HCT116 (cell line): ENCODE measurements around the gene BSX. TPM values are rescaled to one million over a fixed set of nuclear protein-coding genes. Genes with fewer than 3 reads are reported as not detected.

Experiments
- ATAC-seq: fragments of 200-7000 bp; cut with Tn5 transposase; 2 replicates; pipeline ENCODE4 v1.9.1; 2020; ENCODE audit warnings: mild to moderate bottlenecking, moderate library complexity
- BruUV-seq: library from RNA; stranded (reverse); fragments of 400-500 nt; replicated peaks from 2 replicates; lab custom pipeline; 2021; lab: Mats Ljungman, UMichigan
- CTCF ChIA-PET: fragments of 300-600 bp; sonication (Branson Sonifier 250); formaldehyde crosslinking; loops from one replicate; lab custom pipeline; 2021; ENCODE audit warnings: antibody characterized with exemption; lab: Charles Lee
- POLR2A ChIA-PET: fragments of 300-600, 350-600 bp; sonication (Branson Sonifier 250); formaldehyde crosslinking; loops from one replicate; lab custom pipeline; 2021; ENCODE audit warnings: antibody characterized with exemption; lab: Charles Lee
- RAD21 ChIA-PET, 2 experiments: fragments of 300-600 bp; sonication (Branson Sonifier 250); formaldehyde crosslinking; loops; one replicate each; lab custom pipeline; 2023; ENCODE audit warnings: low total read pairs in 2 of 2; ENCODE audit not compliant: uncharacterized antibody in 2 of 2, unreplicated experiment in 2 of 2, low non-redundant PET in 1 of 2; lab: Charles Lee
- DNase-seq: peaks from one replicate; pipeline ENCODE4 v3.0.0-alpha.2; 2010; ENCODE audit warnings: low read depth, low spot score
- H2AFZ ChIP-seq: fragments of 200-600 bp; shearing (Covaris generic), sonication (generic); 2 replicates; pipeline ENCODE4 v1.6.1; 2017; ENCODE audit warnings: low read depth, mixed run types, mixed read lengths, antibody characterized with exemption, low read length; ENCODE audit not compliant: poor library complexity, severe bottlenecking
- H3K27ac ChIP-seq: 2 replicates; pipeline ENCODE4 v1.5.1; 2012; ENCODE audit warnings: low read depth, low read length
- H3K27me3 ChIP-seq: fragments of 200-600 bp; sonication (generic); 2 replicates; pipeline ENCODE4 v1.6.1; 2016; ENCODE audit warnings: mixed run types, low read length, mixed read lengths; ENCODE audit not compliant: insufficient read depth
- H3K36me3 ChIP-seq, 2 experiments: fragments of 200-500 bp in 1 of 2; fragments of 200-600 bp in 1 of 2; sonication (Bioruptor generic) in 1 of 2; sonication (generic) in 1 of 2; 2 replicates each; pipeline versions ENCODE4 v1.5.1 to v1.6.1; 2014 to 2016; ENCODE audit warnings: low read length in 2 of 2, inconsistent platforms in 1 of 2, mixed read lengths in 1 of 2, mixed run types in 1 of 2; ENCODE audit not compliant: insufficient read depth in 2 of 2, control insufficient read depth in 1 of 2
- H3K4me1 ChIP-seq, 2 experiments: fragments of 200-600 bp in 1 of 2; sonication (generic) in 1 of 2; 2 replicates each; pipeline versions ENCODE4 v1.5.1 to v1.6.1; 2012 to 2017; ENCODE audit warnings: low read length in 2 of 2, inconsistent platforms in 1 of 2, mild to moderate bottlenecking in 1 of 2, mixed read lengths in 1 of 2, mixed run types in 1 of 2, moderate library complexity in 1 of 2; ENCODE audit not compliant: insufficient read depth in 2 of 2, control insufficient read depth in 1 of 2
- H3K4me2 ChIP-seq: fragments of 200-600 bp; sonication (generic); 2 replicates; pipeline ENCODE4 v1.6.1; 2017; ENCODE audit warnings: mixed run types, low read length, mixed read lengths
- H3K4me3 ChIP-seq, 2 experiments: fragments of 200-600 bp in 1 of 2; sonication (generic) in 1 of 2; replicated peaks in 1 of 2; 2 replicates each; pipeline ENCODE4 v1.5.1; 2011 to 2016; ENCODE audit warnings: low read length in 2 of 2, control low read depth in 1 of 2, low read depth in 1 of 2, mild to moderate bottlenecking in 1 of 2, mixed read lengths in 1 of 2, mixed run types in 1 of 2
- H3K79me2 ChIP-seq: fragments of 200-600 bp; sonication (generic); 2 replicates; pipeline ENCODE4 v1.6.1; 2017; ENCODE audit warnings: mild to moderate bottlenecking, mixed run types, low read length, moderate library complexity, mixed read lengths; ENCODE audit not compliant: insufficient read depth
- H3K9ac ChIP-seq: fragments of 200-600 bp; sonication (generic); 2 replicates; pipeline ENCODE4 v1.6.1; 2016; ENCODE audit warnings: low read length, mixed read lengths
- H3K9me2 ChIP-seq: fragments of 200-600 bp; sonication (generic), shearing (Covaris generic); 2 replicates; pipeline ENCODE4 v1.6.1; 2017; ENCODE audit warnings: mixed run types, mild to moderate bottlenecking, moderate library complexity; ENCODE audit not compliant: insufficient read depth
- H3K9me3 ChIP-seq, 2 experiments: fragments of 200-500 bp in 1 of 2; fragments of 200-600 bp in 1 of 2; sonication (Bioruptor generic) in 1 of 2; sonication (generic) in 1 of 2; 2 replicates each; pipeline ENCODE4 v1.6.1; 2014 to 2017; ENCODE audit warnings: low read length in 2 of 2, mixed read lengths in 2 of 2, inconsistent platforms in 1 of 2, low read depth in 1 of 2, mild to moderate bottlenecking in 1 of 2, mixed run types in 1 of 2, moderate library complexity in 1 of 2; ENCODE audit not compliant: control insufficient read depth in 1 of 2, insufficient read depth in 1 of 2
- H4K20me1 ChIP-seq: fragments of 200-600 bp; sonication (generic), shearing (Covaris generic); 2 replicates; pipeline ENCODE4 v1.6.1; 2017; ENCODE audit warnings: mixed run types, mild to moderate bottlenecking, moderate library complexity; ENCODE audit not compliant: insufficient read depth
- ELF1 ChIP-seq: IDR thresholded peaks from 2 replicates; pipeline ENCODE4 v1.6.1; 2012; ENCODE audit warnings: low read depth, borderline replicate concordance
- EZH2 ChIP-seq: fragments of 200-600 bp; sonication (generic); IDR thresholded peaks from 2 replicates; pipeline ENCODE4 v1.6.1; 2017; ENCODE audit warnings: antibody characterized with exemption, mixed run types
- POLR2A ChIP-seq: IDR thresholded peaks from 2 replicates; pipeline ENCODE4 v1.7.0; 2011; ENCODE audit warnings: borderline replicate concordance; ENCODE audit not compliant: insufficient read depth, insufficient read length; ENCODE audit errors: extremely low read depth
- SP1 ChIP-seq: IDR thresholded peaks from 2 replicates; pipeline ENCODE4 v1.6.1; 2012; ENCODE audit warnings: low read depth
- SRF ChIP-seq: IDR thresholded peaks from 2 replicates; pipeline ENCODE4 v1.6.1; 2012; ENCODE audit warnings: low read depth
- YY1 ChIP-seq: IDR thresholded peaks from 2 replicates; pipeline ENCODE4 v1.6.1; 2011; ENCODE audit warnings: low read length, low read depth, moderate library complexity, mild to moderate bottlenecking; ENCODE audit not compliant: insufficient replicate concordance; ENCODE audit errors: extremely low read depth
- intact Hi-C: fragments of 100-400 bp; cut with micrococcal nuclease; formaldehyde crosslinking; loops from 2 replicates; pipeline ENCODE4 v1.10.0; 2022
- total RNA-seq: library from RNA; stranded (reverse); gene quantifications from one replicate; pipeline ENCODE4 v1.2.1, GENCODE V29; 2021; ENCODE audit not compliant: unreplicated experiment
- TF ChIP-seq, protein P1 (sequence below), 3 experiments: fragments of 200-600 bp in 1 of 3; sonication (generic) in 1 of 3; IDR thresholded peaks in 2 of 3; conservative IDR thresholded peaks in 1 of 3; 2 replicates each; pipeline ENCODE4 v1.5.1; 2012 to 2017; ENCODE audit warnings: low read depth in 2 of 3, low read length in 2 of 3, antibody characterized with exemption in 1 of 3, borderline replicate concordance in 1 of 3, control low read depth in 1 of 3, mild to moderate bottlenecking in 1 of 3, mixed read lengths in 1 of 3, mixed run types in 1 of 3, moderate library complexity in 1 of 3; ENCODE audit not compliant: insufficient read depth in 1 of 3
- TF ChIP-seq, protein P2 (sequence below): IDR thresholded peaks from 2 replicates; pipeline ENCODE4 v1.6.1; 2012; ENCODE audit warnings: low read depth
- TF ChIP-seq, protein P3 (sequence below): IDR thresholded peaks from 2 replicates; pipeline ENCODE4 v1.6.1; 2011; ENCODE audit warnings: mild to moderate bottlenecking, low read length, moderate library complexity; ENCODE audit not compliant: insufficient replicate concordance; ENCODE audit errors: extremely low read depth

BSX gene
- total RNA-seq, 1 experiment from 2014 or later, result not detected

DNA sequence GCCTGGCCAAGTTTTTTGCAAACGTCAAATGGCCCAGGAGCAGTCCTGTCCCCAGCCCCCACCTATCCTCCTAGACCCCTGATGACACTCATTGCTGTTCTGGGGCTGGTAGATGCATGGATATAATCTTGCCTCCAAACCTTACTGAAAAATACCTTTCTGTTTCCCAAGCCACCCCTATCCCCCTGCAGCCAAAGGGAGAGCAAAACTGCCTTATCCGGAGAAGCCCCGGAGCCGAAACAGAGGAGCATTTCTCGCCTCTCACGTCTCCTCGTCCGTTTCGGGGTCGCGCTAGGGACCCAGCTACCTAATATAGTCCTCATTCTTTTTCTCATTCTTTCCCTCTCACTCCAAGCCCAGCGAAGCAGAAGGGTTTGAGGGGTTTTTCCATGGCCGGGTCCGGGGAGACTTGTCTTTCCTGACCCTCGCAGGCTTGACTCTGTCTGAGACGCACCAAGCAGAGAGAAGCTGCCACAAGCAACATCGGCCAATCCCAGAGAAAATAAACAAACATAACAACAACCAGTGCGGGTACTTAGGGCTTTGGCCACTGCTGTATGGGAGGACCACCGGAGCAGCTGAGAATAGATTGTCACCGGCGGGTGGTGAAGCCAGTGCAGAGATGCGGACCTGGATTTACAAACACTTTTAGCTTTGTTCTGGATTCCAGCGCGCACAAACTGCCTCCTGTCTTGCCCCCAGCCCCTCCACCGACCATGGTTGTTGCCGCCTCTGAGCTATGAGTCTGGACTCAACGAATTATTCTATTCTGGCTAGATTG is 1.6 kb downstream of the BSX start:
- BruUV-seq, result no TSS peak
- no peak for ATAC-seq
- no peak overlapping the region for H2AFZ ChIP-seq
- no peak for DNase-seq
- no peaks in the 10 kb centered on the region for H3K36me3 ChIP-seq
- H3K27me3 ChIP-seq, result peaks cover 52% of the 10 kb centered on the region
- no peak overlapping the region for H3K4me3 ChIP-seq
- H3K9ac ChIP-seq, result no peak overlapping the region
- no peaks in the 10 kb centered on the region for H3K79me2 ChIP-seq
- TF ChIP-seq EZH2, result no peak
- no peak for TF ChIP-seq POLR2A
- TF ChIP-seq SRF, result no peak
- TF ChIP-seq, protein P1, sequence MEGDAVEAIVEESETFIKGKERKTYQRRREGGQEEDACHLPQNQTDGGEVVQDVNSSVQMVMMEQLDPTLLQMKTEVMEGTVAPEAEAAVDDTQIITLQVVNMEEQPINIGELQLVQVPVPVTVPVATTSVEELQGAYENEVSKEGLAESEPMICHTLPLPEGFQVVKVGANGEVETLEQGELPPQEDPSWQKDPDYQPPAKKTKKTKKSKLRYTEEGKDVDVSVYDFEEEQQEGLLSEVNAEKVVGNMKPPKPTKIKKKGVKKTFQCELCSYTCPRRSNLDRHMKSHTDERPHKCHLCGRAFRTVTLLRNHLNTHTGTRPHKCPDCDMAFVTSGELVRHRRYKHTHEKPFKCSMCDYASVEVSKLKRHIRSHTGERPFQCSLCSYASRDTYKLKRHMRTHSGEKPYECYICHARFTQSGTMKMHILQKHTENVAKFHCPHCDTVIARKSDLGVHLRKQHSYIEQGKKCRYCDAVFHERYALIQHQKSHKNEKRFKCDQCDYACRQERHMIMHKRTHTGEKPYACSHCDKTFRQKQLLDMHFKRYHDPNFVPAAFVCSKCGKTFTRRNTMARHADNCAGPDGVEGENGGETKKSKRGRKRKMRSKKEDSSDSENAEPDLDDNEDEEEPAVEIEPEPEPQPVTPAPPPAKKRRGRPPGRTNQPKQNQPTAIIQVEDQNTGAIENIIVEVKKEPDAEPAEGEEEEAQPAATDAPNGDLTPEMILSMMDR (IDR thresholded peaks at IDR 0.05 in 2 of 3, conservative IDR thresholded peaks at IDR 0.05 in 1 of 3; ENCODE audit: borderline replicate concordance in 1 of 3, insufficient read depth in 1 of 3, low read depth in 2 of 3, low read length in 2 of 3), result no peak
- no peaks in the 10 kb centered on the region for H3K4me1 ChIP-seq
- no peak overlapping the region for H3K4me2 ChIP-seq
- no peaks in the 10 kb centered on the region for H3K9me3 ChIP-seq
- H3K9me2 ChIP-seq, result no peaks in the 10 kb centered on the region
- H3K27ac ChIP-seq, result no peak overlapping the region
- H4K20me1 ChIP-seq, result no peaks in the 10 kb centered on the region
- ChIA-PET CTCF (no interaction called here), POLR2A (no interaction called here), RAD21 (no interaction called here)
- intact Hi-C loops, result no loop called here

DNA sequence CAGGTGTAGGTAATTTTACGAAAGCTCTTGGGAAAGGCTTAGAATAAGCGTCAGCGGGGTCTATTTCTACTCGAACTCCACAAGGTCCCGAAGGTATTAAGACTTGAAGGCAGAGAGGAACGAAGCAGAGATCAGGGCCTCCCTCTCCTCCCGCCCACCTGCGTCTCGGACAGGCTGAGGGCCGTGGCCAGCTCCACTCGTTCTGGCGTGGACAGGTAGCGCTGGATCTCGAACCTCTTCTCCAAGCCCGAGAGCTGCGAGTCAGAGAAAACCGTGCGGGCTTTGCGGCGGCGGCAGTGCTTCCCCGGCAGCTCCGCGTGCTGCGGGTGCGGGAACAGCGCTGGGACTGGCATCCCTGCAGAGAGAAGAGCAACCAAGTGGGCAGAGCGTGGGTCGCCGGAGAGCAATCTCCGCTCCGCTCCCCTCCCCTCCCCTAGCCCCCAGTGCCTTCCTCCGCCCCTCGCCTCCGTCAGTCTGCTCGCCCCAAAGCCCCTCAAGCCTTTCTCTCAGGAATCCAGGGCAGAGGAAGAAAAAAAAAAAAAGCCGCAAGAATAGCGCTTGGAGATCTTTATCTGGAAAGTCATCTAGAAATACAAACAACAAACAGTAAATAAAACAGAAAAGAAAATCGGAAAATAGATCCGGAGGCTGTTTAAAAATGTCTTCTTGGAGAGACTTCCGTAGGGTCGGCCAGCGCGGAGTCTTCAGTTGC is 2.4 kb downstream of the BSX start:
- no TSS peak for BruUV-seq
- H3K36me3 ChIP-seq, result no peaks in the 10 kb centered on the region
- H3K4me3 ChIP-seq, result no peak overlapping the region
- ATAC-seq (no peak), DNase-seq (no peak)
- no peak overlapping the region for H3K4me2 ChIP-seq
- no peaks in the 10 kb centered on the region for H3K9me2 ChIP-seq
- no peaks in the 10 kb centered on the region for H4K20me1 ChIP-seq
- no peak overlapping the region for H3K9ac ChIP-seq
- H3K79me2 ChIP-seq, result no peaks in the 10 kb centered on the region
- no peaks in the 10 kb centered on the region for H3K9me3 ChIP-seq
- CTCF ChIA-PET, result no interaction called here
- no peaks in the 10 kb centered on the region for H3K4me1 ChIP-seq
- no peak overlapping the region for H2AFZ ChIP-seq
- RAD21 ChIA-PET, result no interaction called here
- no peak overlapping the region for H3K27ac ChIP-seq
- intact Hi-C loops, result no loop called here
- POLR2A ChIA-PET, result no interaction called here
- H3K27me3 ChIP-seq, result peaks cover 59% of the 10 kb centered on the region
- TF ChIP-seq, protein P2, sequence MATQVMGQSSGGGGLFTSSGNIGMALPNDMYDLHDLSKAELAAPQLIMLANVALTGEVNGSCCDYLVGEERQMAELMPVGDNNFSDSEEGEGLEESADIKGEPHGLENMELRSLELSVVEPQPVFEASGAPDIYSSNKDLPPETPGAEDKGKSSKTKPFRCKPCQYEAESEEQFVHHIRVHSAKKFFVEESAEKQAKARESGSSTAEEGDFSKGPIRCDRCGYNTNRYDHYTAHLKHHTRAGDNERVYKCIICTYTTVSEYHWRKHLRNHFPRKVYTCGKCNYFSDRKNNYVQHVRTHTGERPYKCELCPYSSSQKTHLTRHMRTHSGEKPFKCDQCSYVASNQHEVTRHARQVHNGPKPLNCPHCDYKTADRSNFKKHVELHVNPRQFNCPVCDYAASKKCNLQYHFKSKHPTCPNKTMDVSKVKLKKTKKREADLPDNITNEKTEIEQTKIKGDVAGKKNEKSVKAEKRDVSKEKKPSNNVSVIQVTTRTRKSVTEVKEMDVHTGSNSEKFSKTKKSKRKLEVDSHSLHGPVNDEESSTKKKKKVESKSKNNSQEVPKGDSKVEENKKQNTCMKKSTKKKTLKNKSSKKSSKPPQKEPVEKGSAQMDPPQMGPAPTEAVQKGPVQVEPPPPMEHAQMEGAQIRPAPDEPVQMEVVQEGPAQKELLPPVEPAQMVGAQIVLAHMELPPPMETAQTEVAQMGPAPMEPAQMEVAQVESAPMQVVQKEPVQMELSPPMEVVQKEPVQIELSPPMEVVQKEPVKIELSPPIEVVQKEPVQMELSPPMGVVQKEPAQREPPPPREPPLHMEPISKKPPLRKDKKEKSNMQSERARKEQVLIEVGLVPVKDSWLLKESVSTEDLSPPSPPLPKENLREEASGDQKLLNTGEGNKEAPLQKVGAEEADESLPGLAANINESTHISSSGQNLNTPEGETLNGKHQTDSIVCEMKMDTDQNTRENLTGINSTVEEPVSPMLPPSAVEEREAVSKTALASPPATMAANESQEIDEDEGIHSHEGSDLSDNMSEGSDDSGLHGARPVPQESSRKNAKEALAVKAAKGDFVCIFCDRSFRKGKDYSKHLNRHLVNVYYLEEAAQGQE, result no peak
- TF ChIP-seq ELF1 (no peak), EZH2 (no peak), SP1 (no peak), YY1 (no peak), SRF (no peak)
- TF ChIP-seq, protein P3, sequence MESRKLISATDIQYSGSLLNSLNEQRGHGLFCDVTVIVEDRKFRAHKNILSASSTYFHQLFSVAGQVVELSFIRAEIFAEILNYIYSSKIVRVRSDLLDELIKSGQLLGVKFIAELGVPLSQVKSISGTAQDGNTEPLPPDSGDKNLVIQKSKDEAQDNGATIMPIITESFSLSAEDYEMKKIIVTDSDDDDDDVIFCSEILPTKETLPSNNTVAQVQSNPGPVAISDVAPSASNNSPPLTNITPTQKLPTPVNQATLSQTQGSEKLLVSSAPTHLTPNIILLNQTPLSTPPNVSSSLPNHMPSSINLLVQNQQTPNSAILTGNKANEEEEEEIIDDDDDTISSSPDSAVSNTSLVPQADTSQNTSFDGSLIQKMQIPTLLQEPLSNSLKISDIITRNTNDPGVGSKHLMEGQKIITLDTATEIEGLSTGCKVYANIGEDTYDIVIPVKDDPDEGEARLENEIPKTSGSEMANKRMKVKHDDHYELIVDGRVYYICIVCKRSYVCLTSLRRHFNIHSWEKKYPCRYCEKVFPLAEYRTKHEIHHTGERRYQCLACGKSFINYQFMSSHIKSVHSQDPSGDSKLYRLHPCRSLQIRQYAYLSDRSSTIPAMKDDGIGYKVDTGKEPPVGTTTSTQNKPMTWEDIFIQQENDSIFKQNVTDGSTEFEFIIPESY, result no peak
